Anterior cingulate cortex (tissue), 58 donors: ENCODE results near the gene POMT1.
"Not testable (repeated sequence)": the region's sequence is repeated elsewhere in the genome, so short reads cannot be mapped to it uniquely, and the experiment has no call there.

Experiments
- DNase-seq, 58 donors: peaks; one replicate each; lab custom pipeline; 2025; lab: John Stamatoyannopoulos, UW

The POMT1 gene

DNA sequence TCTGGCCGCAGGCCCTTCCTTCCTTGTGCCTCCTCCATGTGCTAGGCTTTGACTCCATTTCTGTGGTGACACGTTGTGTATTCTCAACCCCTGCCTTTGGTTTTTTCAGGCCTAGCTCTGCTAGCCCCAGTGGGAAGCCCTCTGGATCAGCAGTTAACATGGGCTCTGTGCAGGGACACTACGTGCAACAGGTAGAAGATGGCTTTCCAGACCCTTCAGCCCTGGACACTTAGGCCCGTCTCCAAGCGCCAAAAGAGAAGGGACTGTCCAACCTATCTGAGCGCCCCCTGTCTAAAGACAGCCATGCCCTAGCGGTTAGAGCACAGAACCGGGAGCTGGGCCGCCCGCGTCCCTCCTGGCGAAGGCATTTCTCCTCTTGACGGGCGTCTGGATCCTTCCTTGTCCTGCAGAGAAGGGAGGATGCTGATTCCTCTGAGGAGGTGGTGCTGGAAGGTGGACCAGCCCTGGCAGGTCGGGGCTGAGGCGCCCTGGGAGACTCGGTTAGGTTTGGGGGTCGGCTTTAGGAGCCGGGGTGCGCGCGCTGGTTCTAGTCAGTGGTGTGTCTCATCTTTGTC lies 8.3 kb upstream of the POMT1 start:
- DNase-seq, result no peak

DNA sequence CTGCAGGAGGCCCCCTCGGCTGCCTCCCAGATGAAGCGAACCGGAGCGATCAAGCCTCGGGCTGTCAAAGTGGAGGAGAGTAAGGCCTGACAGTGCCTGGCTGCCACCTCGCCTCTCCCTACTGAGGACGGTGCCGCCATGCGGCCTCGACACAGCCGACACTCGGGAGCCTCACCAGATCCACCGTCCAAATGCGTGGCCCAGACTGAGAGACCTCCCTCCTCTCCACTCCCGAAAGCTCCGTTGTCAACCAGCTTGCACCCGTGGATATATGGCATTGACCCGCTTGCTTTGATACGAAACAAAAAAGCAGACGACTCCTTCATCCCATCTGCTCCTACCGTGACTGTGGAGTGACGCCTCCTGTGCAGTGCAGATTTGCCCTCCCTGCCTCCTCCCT lies 6.9 kb upstream of the POMT1 start:
- no peak for DNase-seq

DNA sequence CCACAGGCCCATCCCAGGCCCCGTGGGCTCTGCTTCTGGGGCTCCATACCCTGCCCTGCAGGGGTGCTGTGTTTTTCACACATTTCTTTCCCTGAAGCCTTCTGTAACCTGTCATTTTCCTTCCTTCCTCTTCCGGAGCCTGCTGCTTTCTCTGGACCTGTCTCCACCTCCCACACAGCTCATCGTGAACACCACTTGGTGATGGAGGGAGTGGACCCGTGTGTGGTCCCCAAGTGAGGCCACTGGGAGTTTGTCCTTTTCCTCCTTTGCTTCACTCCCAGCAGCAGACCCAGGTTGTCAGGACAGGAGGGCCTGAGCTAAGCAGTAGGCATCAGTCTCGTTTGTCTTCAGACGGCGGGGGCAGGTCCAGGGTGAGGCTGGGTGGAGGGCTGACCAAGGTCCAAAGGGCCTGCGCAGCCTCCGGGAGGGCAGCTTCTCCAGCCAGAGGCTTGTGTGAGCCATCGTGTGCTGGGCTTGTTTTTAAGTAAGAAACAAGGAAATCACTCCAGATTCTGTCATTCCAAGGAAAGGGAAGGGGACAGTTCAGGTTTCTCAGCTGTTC lies 5.8 kb upstream of the POMT1 start:
- no peak for DNase-seq

DNA sequence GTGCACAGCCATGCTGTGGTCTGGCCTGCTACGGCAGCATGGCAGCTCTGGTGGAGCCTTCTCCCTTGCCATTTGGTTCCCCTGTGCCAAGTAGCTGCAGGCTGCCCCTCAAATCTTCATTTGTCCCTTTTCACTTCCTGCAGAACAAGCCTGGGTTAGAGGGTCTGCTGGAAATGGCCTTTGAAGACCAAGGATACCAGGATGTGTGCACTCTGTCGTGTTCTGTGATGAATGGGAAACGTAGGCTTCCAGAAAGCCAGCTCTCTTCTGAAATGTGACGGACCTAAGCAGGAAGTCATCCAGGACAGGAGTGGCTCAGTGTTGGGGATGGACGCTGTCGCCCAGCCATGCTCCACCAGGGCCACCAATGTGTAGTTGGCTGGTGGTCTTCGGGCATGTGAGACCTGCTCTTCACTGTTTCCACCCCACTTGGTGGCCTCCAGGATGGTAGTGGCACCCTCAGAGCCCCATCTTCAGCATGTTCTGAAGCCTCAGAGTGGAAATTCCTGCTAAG lies 3.4 kb upstream of the POMT1 start:
- DNase-seq, result no peak

DNA sequence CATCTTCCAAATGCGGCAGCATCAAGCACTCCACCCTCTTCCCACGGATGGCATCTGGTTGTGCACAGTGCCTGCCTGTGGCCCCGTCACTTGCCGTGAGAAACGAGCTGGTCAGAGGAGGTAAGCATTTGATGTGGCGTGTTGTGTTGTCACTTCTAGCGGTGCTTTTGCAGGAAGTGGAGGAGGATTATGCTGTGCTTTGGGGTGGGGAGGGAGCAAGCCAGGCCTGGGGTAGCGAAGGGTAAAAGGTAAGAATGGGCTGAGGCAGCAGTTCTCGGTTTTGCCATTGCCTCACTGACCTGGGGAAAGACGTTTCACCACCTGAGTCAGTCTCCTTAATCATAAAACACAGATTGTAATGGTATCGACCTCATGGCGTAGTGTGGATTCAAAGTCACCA lies 2.3 kb upstream of the POMT1 start:
- peak in 20 of 58 donors; percentile 15 to 71 (median 37) for DNase-seq

DNA sequence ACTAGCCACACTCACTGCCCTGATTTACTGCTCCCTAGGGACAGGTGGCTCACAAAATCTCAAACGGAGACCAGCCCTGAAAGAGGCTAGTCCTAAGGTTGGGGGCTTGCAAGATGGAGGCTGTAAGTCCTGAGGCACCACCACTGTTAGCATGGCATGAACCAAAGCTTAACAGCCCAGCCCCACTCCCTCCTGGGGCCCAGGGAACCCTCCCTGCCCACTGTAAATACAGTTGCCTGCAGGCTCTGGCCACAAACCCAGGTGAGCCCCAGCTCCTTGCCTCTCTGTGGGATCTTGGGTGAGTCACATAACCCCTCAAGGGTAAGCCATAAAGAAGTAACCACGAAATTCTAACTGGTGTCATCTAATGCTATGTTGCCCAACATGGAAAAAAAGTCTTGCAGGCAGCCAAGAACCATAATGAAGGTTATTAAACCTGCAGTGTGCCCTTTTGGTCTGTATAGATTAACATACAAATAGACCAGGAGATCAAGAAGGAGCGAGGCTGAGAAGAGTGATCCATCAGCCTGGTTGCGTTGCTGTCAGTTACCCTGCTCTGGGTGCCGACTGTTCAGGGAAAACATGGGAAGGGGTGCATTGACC lies 1.7 kb upstream of the POMT1 start:
- no peak for DNase-seq

DNA sequence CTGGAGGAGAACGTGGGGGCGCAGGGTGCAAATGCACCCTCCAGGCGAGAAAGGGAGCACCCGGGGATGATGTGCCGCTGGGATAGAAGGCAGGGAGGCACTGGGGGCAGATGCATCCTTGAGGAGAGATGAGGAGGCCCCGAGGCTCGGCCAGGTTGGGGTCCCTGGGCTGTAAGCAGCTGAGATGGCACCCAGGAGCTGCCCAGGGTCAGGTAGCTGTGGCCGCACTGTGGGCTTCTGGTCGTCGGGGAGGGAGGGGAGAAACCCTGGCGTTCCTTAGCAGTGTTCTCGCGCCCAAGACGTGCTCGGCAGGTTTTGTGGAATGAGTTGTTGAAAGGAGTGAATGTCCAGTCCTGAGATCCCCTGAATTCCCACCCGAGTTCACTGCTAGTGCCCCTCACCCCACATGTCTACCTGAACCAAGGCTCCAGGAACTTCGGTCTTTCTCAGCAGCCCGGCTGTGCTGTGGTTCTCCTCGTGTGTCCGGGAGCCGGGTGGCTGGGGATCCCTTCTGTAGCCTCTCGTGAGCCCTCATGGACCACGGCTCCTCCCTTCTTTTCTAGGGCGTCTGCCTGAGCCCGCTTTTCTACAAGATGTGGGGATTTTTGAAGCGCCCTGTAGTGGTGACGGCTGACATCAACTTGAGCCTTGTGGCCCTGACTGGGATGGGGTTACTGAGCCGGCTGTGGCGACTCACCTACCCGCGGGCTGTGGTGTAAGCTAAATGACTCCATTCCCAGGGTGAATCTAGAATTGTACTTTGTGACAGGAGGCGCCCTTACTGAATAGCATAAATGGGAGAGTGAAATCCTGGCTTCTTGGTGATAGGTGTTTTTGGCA lies 1.1 kb downstream of the POMT1 start:
- DNase-seq, result no peak

DNA sequence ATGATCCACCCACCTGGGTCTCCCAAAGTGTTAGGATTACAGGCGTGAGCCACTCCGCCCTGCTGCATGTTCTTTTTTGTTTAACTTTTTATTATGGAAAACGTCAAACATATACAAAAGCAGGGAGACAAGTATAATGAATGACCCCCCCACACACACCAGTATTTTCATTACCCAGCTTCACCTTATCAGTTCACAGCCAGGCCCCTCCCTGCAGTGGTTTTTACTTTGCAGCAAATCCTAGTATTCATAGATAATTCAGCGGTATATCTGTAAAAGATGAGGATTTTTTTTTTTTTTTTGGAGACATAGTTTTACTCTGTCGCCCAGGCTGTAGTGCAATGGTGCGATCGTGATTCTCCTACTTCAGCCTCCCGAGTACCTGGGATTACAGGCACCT lies 2.3 kb downstream of the POMT1 start:
- DNase-seq, result no peak

DNA sequence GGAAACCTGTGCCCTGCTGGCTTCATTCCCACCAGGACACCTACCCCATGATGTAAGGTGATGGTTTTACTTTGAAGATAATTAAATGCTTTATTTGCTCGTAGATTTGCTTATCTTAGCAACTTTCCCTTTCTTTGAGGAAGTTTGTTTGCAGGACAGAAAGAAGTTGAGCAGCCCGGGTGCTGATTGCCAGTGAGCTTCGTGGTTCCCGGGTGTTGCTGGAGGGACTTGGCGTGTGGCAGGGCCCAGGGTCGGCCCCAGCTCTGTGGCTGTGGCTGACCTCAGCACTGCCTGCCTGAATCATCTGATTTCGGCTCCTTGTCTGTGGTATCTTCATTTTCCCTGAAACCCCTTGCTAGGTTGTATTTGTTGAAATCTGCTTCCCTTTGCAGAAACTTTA lies 8.7 kb downstream of the POMT1 start:
- no peak for DNase-seq

DNA sequence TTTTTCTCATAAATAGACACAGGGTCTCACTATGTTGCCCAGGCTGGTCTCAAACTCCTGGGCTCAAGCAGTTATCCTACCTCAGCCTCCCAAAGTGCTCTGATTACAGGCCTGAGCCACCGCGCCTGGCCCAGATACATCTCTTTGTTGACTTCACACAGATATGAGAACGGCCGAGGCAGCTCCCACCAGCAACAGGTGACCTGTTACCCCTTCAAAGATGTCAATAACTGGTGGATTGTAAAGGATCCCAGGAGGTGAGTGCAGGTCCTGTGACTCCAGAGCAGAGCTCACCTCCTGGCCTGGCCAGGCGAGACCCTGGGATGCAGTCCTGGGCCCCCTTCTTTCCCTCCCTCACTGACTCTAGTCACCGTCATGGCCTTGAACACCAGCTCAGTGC lies 9.2 kb downstream of the POMT1 start:
- DNase-seq, result no peak

DNA sequence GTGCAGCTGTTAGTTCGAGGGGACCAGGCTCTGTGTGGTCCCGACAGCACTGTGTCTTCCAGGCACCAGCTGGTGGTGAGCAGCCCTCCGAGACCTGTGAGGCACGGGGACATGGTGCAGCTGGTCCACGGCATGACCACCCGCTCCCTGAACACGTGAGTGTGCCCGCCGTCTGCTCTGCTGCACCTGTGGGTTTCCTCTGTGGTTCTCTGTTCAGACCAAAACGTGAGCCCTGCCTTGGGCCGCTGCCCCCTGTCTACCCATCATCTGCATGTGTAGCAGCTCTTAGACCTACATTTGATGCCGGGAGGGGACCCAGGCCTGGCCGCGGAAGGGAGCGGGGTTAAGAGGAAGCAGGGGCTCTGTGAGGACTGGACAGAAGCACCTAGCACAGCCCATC lies 10.5 kb downstream of the POMT1 start:
- DNase-seq, result no peak

DNA sequence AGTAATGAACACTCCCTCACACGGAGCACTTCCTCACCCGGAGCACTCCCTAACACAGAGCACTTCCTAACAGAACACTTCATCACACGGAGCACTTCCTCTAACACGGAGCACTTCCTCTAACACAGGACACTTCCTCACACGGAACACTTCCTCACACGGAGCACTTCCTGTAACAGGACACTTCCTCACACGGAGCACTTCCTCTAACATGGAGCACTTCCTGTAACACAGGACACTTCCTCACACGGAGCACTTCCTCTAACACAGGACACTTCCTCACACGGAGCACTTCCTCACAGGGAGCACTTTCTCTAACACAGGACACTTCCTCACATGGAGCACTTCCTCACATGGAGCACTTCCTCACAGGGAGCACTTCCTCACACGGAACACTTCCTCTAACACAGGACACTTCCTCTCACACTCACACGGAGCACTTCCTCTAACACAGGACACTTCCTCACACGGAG lies 12.9 kb downstream of the POMT1 start:
- DNase-seq, result not testable (repeated sequence)

DNA sequence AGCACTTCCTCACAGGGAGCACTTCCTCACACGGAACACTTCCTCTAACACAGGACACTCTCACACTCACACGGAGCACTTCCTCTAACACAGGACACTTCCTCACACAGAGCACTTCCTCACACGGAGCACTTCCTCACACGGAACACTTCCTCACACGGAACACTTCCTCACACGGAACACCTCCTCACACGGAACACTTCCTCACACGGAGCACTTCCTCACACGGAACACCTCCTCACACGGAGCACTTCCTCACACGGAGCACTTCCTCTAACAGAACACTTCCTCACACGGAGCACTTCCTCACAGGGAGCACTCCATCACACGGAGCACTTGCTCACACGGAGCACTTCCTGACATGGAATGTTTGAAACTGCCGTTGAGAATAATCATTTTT lies 13.4 kb downstream of the POMT1 start:
- no peak for DNase-seq

DNA sequence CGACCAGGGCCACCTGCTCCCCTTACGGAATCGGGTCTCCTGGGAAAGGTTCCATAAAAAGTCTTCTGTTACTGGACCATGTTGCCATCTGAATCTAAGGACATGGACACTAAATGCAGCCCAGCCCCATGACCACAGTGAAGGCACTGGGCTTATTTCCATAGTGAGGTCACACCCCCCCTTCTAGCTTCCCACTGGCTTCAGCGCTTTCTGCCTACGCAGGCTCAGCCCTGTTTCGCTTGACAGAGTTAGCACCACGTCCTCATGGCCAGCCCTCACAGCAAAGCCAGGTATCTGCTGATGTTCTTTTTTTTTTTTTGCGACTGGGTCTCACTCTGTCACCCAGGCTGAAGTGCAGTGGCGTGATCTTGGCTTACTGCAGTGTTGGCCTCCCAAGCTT lies 14.2 kb downstream of the POMT1 start:
- no peak for DNase-seq

DNA sequence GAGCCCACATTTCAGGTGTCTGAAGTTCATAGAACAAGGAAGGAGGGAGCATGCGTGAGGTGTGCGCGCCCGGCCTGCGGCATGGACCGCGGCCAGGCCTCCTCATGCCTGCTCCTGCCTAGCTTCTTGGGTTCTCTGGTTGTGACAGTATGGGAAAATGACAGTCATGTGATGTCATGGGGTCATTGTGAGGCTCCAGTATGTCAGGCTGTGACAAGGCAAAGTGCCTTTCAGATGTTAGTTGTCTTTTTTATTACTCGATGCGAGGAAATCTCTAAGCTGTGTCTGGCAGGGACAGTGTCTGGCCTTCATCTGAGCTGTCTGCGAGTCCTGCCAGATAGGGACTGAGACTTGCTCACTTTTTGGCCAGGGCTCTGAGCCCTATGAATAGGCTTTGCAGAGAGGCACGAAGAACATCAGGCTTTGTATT lies 15.1 kb downstream of the POMT1 start:
- peak in 23 of 58 donors; percentile 4 to 56 (median 28) for DNase-seq

DNA sequence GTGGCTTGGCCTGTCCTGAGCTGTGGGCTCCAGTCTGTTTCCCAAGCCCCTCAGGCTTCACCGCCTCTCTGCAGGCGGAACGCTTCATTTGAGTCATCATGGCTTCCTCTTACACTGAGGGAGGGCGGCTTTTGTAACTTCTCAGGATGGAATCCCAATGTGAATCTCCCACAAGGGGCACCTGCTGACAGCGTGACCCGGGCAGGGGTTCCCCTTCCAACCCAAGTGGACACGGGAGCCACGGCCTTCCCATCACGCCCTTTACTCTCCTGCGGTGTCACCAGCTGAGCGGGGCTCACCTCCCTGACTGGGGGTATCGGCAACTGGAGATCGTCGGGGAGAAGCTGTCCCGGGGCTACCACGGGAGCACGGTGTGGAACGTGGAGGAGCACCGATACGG lies 15.8 kb downstream of the POMT1 start:
- no peak for DNase-seq

DNA sequence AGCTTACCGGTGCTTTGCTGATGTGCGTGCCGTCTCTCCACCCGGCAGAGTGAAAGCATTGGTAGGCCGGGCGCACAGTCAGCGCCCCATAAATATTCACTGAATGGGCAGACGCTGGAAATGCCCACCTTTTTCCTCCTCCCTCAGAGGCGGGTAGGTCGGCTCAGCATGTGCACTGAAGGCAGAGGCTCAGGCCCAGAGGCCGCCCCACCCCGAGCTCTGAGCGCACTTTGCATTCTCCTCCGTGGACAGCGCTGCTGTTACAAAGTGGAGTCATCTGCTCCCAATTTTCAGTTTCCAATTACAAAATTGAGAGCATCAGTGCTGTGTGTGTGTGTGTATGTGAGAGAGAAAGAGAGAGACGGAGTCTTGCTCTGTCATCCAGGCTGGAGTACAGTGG lies 17.8 kb downstream of the POMT1 start:
- DNase-seq, result no peak

DNA sequence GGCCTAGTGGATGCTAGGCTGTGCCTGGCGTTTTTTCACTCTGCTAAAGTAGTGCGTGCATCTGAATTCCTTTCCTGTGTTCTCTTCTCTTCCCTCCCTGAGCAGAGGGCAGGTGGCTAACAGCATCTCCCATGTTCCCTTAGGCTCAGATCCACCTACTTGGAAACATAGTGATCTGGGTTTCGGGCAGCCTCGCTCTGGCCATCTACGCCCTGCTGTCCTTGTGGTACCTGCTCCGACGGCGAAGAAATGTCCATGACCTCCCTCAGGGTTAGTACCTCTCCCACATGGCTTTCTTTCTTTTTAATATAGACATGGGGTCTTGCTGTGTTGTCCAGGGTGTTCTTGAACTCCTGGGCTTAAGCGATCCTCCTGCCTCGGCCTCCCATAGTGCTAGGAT lies 18.5 kb downstream of the POMT1 start:
- DNase-seq, result no peak

DNA sequence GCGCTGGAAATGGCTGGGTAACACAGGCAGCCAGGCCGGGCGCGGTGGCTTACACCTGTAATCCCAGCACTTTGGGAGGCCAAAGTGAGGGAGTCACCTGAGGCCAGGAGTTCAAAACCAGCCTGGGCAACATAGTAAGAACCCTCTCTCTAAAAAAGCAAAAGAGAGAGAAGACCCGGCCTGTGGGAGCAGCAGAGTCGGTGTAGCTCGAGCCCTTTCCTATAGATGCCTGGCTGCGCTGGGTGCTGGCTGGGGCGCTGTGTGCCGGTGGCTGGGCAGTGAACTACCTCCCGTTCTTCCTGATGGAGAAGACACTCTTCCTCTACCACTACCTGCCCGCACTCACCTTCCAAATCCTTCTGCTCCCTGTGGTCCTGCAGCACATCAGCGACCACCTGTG lies 19.1 kb downstream of the POMT1 start:
- DNase-seq, result no peak

DNA sequence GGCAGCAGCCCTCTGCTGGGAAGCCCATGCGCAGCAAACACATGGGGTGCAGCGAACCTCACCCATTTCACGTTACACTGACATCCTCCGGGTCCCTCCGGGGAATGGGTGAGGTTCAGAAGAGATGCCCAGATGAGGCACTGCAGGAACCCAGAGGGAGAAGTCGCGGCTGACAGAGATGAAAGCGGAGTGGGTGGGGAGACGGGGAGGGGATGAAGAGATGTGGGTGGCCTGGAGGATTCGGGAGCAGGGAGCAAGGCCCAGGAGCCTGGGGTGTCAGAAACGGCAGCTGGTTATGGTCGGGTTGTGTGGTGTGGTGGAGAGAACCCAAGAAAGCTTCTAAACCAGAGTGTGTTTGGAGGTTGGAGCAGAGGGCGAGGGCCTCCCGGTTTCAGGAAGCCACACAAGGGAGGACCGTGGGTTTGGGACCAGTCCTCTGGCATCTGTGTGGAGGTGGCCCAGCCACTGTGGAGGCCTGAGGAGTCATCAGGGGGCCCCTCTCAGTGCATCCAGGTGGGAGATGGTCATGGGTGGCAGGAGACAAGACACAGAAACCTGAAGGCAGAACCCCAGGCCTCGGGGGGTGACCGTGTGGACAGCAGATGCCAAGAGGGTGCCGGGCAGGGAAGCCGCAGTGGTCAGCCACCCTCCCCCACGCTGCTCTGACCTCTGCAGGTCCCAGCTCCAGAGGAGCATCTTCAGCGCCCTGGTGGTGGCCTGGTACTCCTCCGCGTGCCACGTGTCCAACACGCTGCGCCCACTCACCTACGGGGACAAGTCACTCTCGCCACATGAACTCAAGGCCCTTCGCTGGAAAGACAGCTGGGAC lies 19.8 kb downstream of the POMT1 start:
- no peak for DNase-seq

DNA sequence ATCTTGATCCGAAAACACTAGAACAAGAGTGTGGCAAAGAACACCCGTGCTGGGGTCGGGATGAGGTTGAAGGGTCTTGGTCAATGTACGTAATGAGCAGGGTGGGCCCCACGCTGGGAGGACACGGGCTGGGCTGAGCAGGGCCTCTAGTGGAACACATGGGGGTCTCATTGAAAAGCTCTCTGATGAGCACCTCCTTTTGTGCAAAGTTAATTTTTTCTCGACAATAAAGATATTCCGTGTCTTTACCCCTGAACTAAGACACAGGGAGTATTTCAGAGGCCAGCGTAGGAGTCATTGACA lies 20.3 kb downstream of the POMT1 start:
- no peak for DNase-seq
